ENCODE data around the gene NUDC.
"Not testable (repeated sequence)": the region's sequence is repeated elsewhere in the genome, so short reads cannot be mapped to it uniquely, and the experiment has no call there.

Gene NUDC

GRCh38 chr1:26989403-26990109, 68.0 kb downstream of the NUDC start:
- DNase-seq, result not testable (repeated sequence)

GRCh38 chr1:26991310-26992116, 70.0 kb downstream of the NUDC start:
- peak in 26 of 56 donors; percentile 8 to 76 (median 36) for DNase-seq

DNA sequence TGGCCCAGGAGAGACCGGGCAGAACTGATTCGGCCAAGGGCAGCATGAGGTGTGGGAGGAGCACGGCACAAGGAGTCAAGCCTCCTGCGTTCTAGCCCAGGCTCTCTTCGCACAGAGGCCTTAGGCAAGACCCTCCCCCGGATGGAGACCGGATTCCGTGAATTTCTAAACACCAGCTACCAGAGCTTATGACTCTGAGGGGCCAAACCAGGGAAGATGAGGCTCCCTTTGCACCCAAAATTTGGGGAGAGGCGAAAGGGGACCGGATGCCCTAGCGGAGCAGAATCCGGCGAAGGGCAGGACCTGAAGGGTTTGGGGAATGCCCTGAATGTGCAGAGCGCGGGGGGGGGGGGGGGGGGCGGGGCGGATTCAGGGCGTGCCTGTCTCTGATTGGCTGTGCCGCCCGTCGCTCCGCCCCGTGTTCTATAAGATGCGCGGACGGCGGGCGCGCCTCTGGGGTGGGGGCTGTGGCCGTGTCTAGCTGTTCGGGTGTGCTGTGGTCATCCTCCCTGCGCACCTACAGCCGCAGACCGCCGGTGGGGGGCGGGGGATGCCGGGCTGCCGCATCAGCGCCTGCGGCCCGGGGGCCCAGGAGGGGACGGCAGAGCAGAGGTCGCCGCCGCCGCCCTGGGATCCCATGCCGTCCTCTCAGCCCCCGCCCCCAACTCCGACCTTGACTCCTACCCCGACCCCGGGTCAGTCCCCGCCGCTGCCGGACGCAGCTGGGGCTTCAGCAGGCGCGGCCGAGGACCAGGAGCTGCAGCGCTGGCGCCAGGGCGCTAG, 71.9 kb downstream of the NUDC start, which contains the start of gene TRNP1:
TRNP1 (plus strand) TSS at position 456 of the 783 bp plus-strand sequence; CDS start at position 551, 95 bp downstream.
- DNase-seq, result peak in 47 of 56 donors; percentile 14 to 81 (median 59)

- DNase-seq, result peak in 1 of 56 donors; percentile 12
Observed at GRCh38 chr1:26994020-26994786, 72.7 kb downstream of the NUDC start.

DNA sequence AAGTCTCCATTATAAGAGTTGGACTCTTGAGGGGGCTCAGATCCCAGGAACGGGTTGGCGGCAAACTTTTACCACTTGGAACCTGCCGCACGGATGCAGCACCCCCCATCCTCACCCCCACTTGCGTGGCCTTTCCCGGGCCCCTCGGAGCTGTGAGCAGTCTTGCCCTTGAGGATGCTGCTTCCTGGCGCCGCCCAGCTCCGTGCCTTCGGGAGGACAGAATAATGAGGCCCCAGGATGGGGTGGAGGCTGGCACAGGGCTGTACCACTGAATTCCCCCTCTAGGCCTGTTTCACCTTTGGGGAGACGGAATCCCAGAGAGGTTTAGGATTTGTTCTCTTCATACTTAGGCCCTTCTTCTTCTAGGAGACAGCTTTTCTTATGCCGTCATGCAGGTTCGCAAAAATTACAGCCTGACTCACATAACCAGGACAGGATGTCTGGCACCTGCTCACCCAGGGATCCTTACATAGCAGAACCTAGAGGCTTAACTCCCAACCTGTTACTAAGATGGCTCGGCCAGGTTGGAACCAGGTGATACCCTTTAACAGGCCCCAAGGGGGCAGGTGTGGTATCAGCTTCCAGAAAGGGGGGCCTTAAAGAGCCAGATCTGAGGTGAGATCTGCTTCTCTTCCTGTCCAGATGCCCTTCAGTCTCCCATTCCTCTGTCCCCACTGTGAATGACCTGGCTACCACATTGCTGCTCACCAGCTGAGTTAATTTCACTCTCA, 73.4 kb downstream of the NUDC start:
- DNase-seq, result peak in 7 of 56 donors; percentile 4 to 20 (median 9)

GRCh38 chr1:26996024-26996423, 74.5 kb downstream of the NUDC start:
- DNase-seq, result no peak
